ENCODE measurements around the gene ROPN1L.

DNA sequence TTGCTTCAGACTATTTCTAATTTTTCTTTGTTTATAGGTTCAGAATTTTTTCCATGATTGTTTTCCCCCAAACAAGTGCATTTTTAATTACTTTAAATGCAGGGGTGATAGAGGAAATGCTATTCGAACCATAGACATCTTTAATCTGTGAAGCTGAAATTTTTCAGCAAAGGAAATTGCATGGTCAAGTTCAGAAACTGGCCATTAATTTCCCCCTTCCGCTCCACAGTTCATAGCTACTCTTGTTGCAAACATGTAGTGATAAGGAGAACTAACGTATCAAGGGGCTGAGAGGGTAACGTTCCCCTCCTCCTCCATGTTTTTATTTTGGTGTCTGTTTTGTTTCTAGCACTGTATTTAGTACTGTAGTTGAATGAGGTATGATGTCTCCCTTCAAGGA lies 3.4 kb upstream of the ROPN1L start:
- TF ChIP-seq CTCF (conservative IDR thresholded peaks at IDR 0.05; ENCODE audit: low read length): no peak
- TF ChIP-seq EZH2phosphoT487 (IDR thresholded peaks at IDR 0.05; ENCODE audit: borderline replicate concordance): no peak
